Activated CD4-positive, alpha-beta T cell treated with anti-CD3 and anti-CD28 coated beads, Interleukin-10, Interleukin-2, amounts not matched to agents 100 ng/mL and 50 ng/mL, durations not matched to agents 16 hours and 8 hours (primary cell): ENCODE results near the gene FAM24B.
A peak's percentile ranks its signal among the peaks of the same experiment; 100 is the strongest.
"Not testable (repeated sequence)": the region's sequence is repeated elsewhere in the genome, so short reads cannot be mapped to it uniquely, and the experiment has no call there.

Source experiments
- DNase-seq: peaks from one replicate; pipeline ENCODE4 v3.0.0-alpha.2; 2020

The FAM24B gene

DNA sequence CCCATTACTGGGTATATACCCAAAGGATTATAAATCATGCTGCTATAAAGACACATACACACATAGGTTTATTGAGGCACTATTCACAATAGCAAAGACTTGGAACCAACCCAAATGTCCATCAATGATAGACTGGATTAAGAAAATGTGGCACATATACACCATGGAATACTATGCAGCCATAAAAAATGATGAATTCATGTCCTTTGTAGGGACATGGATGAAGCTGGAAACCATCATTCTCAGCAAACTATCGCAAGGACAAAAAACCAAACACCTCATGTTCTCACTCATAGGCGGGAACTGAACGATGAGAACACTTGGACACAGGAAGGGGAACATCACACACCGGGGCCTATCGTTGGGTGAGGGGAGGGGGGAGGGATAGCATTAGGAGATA, 21.3 kb downstream of the FAM24B start:
- not testable (repeated sequence) for DNase-seq

DNA sequence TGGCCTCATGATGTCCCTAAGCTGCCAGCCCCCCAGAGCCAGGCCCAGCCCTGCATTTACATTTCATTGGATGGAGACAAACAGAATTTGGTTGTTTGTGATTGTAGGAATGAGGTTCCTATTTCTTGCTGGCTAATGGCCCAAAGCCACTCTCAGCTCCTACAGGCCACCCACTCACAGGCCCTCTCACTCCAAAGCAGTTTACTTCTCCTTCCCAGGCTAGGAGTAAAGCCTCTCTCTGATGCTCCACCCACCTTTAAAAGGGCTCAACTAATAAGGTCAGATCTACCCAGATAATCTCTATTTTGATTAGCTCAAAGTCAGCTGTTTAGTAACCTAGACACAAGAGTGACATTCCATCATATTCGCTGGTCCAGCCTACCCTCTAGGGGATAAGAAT, 22.5 kb downstream of the FAM24B start:
- DNase-seq = no peak

DNA sequence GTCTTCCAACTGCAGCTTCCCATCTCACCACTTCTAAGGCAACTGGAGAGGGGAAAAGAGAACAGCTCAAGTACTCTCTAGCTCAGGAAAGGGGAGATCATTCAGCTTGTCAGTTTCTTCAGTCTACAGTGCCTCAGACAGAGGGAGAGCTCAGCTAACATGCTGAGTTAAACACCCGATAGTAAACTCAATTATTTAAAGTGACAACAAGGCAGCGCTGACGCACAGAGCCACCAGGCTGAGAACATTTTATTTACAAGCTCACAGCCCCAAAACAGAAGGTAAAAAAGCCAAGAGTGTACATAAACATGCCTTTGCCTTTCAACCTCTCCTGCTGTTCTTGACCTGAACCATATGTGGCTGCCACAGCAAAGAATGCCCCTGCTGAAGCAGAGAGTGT, 23.6 kb downstream of the FAM24B start:
- DNase-seq = no peak

DNA sequence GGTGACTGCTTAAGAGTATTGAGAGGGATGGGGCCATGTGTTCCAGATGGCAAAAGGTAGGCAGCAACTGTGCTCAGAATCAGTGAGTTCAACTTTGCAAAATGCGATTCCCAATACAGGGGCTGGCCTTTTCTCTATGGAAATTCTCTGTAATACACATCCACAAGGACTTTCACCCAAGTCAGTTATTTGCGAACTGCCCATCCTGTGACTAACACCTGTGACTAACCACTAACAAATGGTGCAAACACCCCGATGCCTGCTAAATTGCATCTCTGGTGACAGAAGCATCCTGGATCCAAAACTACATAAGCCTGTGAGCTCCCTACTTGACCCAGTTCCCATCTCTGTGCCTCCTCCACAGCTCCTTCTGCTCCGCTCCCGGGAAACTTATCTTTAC, 24.7 kb downstream of the FAM24B start:
- no peak for DNase-seq

GRCh38 chr10:122853665-122854313, 25.6 kb downstream of the FAM24B start:
- DNase-seq = no peak

DNA sequence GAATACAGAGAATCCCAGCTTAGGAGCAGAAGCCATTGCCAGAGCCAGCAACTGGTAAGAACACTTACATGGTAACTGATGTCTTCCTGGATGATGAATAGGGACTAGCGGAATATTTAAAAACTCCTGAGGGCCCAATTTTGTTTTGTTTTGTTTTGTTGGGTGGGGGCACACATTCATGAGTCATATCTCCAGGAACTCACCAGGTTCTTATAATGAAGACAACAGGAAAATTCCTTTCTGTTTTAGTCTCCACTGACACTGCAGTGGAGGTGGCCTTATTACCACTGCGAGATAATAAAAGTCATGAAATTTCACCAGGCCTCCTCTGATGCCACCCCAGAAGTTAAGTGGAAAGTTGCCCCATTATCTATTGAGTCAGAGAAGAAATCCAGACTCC, 27.1 kb downstream of the FAM24B start:
- no peak for DNase-seq

DNA sequence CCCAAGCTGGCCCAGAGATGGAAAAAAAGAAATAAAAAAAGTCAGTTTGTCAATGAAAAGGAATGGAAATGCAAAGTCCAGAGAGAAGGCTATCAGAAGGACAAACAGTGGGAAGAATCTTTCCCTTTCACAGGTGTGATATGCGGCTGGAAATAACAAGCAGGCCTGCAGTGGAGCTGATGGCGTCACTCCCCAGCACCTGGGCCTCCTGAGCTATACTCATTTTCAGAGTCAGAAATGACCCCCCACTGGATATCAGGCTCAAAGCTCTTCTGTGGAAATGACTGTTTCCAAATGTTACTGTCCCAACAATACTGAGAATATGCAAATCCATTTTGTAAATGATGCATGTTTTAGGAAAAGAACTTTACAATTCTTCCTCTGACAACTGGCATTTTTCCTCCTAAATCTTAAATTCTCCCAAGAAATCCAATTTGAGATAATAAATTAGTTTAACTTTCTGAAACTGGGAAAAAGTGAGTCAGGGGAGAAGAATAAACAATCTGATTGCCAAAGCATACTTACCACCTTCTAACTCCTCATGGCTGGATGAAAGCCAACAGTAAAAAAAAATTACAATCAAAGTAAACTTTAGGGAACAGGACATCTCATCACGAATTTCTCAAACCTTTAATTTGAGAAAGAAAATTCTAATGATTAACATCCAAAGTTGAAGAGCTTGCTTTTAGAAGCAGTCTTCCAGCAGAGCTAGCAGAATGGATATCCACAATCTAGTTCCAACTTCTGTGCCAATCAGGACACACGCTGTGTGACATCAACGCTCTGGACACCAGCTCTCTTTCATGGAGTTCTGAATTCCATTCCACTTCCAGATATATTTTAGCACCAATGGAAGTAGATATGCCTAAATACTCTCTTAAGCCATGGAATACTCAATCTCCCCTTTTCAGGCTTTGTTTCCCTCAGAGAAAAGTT, 28.4 kb downstream of the FAM24B start:
- peak; percentile 17 for DNase-seq

GRCh38 chr10:122849900-122850605, 29.3 kb downstream of the FAM24B start:
- no peak for DNase-seq

GRCh38 chr10:122849090-122849489, 30.3 kb downstream of the FAM24B start:
- no peak for DNase-seq

GRCh38 chr10:122847782-122848604, 31.4 kb downstream of the FAM24B start:
- no peak for DNase-seq

DNA sequence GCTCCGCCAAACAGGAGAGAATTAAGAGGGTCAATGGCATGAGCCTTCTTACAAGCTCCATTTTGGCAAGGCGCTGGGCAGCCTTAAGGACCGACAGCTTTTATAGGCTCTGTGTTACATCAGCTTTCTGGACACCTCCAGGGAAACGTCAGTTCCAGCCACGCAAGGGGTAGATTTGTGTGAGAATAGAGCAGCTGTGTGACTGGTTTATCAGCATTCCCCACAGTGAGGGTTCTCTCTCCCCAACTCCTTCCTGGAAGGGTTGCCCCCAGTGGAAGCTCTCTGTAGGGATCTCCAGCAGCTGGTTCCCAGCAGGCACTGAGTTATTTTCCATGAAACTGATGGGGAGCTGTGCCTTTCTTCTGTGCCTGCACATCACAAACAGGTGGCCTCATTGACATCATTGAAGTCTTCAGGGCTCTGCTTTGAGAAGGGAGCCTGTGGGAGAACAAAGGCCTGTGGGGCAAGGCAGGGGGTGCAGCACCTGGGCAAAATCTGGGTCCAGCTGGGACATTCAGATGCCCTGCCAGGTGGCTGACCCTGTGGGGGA, 33.5 kb downstream of the FAM24B start, which contains the start of gene CUZD1:
Gene CUZD1, minus strand, starts transcription at position 75 of the 550 bp plus-strand sequence. Its CDS starts 14 bp downstream, at position 61.
- DNase-seq = no peak

GRCh38 chr10:122844146-122844545, 35.2 kb downstream of the FAM24B start:
- DNase-seq = no peak

DNA sequence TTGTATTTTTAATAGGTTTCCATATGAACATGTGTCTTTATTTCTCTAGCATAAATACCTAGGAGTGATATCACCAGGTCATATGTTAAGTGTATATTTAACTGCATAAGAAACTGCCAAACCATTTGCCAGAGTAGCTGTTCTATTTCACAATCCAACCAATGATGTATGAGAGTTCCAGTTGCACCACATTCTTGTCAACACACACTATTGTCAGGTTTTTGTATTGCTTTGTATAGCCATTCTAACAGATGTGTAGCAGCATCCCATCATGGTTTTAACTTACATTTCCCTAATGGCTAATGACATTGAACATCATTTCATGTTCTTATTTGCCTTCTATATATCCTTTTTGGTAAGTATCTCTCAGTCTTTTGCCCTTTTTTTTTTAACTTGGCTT, 37.8 kb downstream of the FAM24B start:
- DNase-seq = no peak

DNA sequence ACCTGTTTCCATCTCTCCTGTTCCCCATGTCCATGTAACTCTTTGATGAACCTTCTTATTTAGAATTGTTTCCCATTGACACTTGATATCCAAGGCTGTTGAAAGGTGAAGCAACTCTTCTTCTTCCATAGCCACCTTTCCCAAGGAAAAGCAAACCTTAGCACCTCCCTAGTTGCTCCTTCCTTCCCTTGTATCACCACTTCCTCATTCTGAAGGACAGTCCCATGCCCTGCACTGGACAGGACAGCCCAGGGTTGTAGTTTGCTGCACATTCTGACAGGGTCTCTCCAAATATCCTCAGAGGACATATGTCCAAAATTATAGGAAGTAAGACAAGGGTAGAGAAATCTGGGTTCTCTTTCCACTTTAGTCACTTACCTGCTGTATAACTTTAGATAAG, 39.9 kb downstream of the FAM24B start:
- DNase-seq = no peak

DNA sequence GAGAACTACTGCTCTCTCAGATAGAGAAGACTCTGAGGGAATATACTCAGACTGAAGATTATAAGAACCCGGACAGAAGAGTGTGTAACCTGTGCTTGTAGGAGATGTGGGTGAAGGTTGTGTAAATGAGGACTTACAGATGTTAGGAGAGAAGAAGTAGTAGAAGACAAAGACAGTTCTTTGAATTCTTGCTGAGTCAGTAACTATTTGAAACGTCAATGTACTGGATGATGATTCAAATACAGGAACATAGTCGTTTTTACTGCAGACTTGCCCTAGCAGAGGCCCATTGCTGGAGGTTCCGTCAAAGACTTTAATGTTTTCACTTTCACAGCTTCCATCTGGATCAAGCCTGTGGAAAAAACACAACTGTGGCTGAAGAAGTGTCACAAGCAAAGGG, 40.5 kb downstream of the FAM24B start:
- no peak for DNase-seq

GRCh38 chr10:122835908-122836307, 43.5 kb downstream of the FAM24B start:
- DNase-seq = no peak

- DNase-seq = no peak
Observed at GRCh38 chr10:122830965-122831353, 48.4 kb downstream of the FAM24B start.

GRCh38 chr10:122830273-122830964, 49.0 kb downstream of the FAM24B start:
- no peak for DNase-seq

DNA sequence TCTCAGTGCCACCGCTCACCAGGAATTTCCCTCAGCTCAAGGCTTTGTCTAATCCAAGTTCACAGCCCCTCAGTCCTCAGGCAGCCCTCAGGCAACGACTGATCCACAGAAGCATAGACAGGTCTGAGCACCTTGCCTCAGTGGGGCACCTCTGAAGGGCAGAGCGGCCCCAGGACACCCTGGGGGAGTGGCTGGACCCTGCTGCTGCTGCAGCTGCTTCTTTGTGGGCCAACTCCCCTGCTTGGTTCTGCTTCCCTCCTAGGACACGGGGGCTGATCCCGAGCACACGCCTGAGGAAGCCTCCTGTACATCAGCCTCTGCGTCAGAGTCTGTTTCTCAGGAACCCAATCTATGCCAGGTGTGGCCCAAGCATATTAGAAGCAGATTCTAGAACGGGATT, 49.9 kb downstream of the FAM24B start:
- no peak for DNase-seq

- DNase-seq = no peak
Observed at GRCh38 chr10:122828716-122829255, 50.6 kb downstream of the FAM24B start.

GRCh38 chr10:122827302-122827701, 52.1 kb downstream of the FAM24B start:
- no peak for DNase-seq
